Mammary epithelial cell (primary cell): ENCODE measurements around the gene PMPCA.

Experiments
- CTCF ChIP-seq, 2 donors: IDR thresholded peaks in 1 of 2; conservative IDR thresholded peaks in 1 of 2; 2 replicates each; pipeline ENCODE4 v1.5.1; 2011 to 2012; ENCODE audit warnings: inconsistent platforms in 2 of 2, low read length in 2 of 2, mild to moderate bottlenecking in 2 of 2, control low read depth in 1 of 2, low read depth in 1 of 2; ENCODE audit not compliant: insufficient read depth in 1 of 2; ENCODE audit errors: extremely low read depth in 1 of 2
- EZH2 ChIP-seq: IDR thresholded peaks from 2 replicates; pipeline ENCODE4 v1.6.1; 2012; ENCODE audit warnings: low read length, inconsistent platforms, borderline replicate concordance

GRCh38 chr9:136403915-136404800, 6.3 kb upstream of the PMPCA start:
- TF ChIP-seq CTCF (conservative IDR thresholded peaks at IDR 0.05 in 1 of 2, IDR thresholded peaks at IDR 0.05 in 1 of 2; ENCODE audit: extremely low read depth in 1 of 2, insufficient read depth in 1 of 2, low read depth in 1 of 2, low read length in 2 of 2) (no peak), EZH2 (no peak)
